CD14-positive monocyte (primary cell): Measurements from ENCODE around the gene KIAA0232. TPM values are rescaled to one million over a fixed set of nuclear protein-coding genes. Genes with fewer than 3 reads are reported as not detected.
"Not testable (repeated sequence)": the region's sequence is repeated elsewhere in the genome, so short reads cannot be mapped to it uniquely, and the experiment has no call there.

ENCODE experiments used
- DNase-seq, 3 donors: peaks; one replicate each; pipeline ENCODE4 v3.0.0-alpha.2; 2011 to 2022
- H2AFZ ChIP-seq: 2 replicates; pipeline ENCODE4 v1.6.0; 2012; ENCODE audit warnings: mild to moderate bottlenecking, low read depth, low read length, inconsistent platforms; ENCODE audit not compliant: insufficient read depth, poor library complexity, severe bottlenecking
- H3K27ac ChIP-seq, 2 donors: 1 replicate in 1 of 2; 2 replicates in 1 of 2; pipeline ENCODE4 v1.5.1; 2012 to 2013; ENCODE audit warnings: low read length in 2 of 2, control low read depth in 1 of 2, inconsistent platforms in 1 of 2, low read depth in 1 of 2, mild to moderate bottlenecking in 1 of 2
- H3K27me3 ChIP-seq, 2 donors: one replicate each; pipeline versions ENCODE4 v1.6.0 to v1.6.1; 2011 to 2013; ENCODE audit warnings: low read length in 2 of 2; ENCODE audit not compliant: control insufficient read depth in 2 of 2, insufficient read depth in 2 of 2
- H3K36me3 ChIP-seq, 2 donors: replicated peaks in 1 of 2; 1 replicate in 1 of 2; 2 replicates in 1 of 2; pipeline versions ENCODE4 v1.5.1 to v1.6.1; 2012 to 2013; ENCODE audit warnings: low read length in 2 of 2, control low read depth in 1 of 2, inconsistent platforms in 1 of 2, mild to moderate bottlenecking in 1 of 2; ENCODE audit not compliant: insufficient read depth in 2 of 2, control insufficient read depth in 1 of 2
- H3K4me1 ChIP-seq, 2 donors: 1 replicate in 1 of 2; 2 replicates in 1 of 2; pipeline versions ENCODE4 v1.5.1 to v1.6.1; 2012 to 2013; ENCODE audit warnings: low read length in 2 of 2, control low read depth in 1 of 2, inconsistent platforms in 1 of 2, mild to moderate bottlenecking in 1 of 2, moderate library complexity in 1 of 2; ENCODE audit not compliant: insufficient read depth in 2 of 2, control insufficient read depth in 1 of 2
- H3K4me2 ChIP-seq: replicated peaks from 2 replicates; pipeline ENCODE3; 2012; ENCODE audit warnings: low read length, moderate library complexity, mild to moderate bottlenecking; ENCODE audit not compliant: poor library complexity, severe bottlenecking; ENCODE audit errors: extremely low read depth
- H3K4me3 ChIP-seq, 3 experiments: fragments of 200-600 bp in 1 of 3; sonication (generic) in 1 of 3; replicated peaks in 1 of 3; 1 replicate in 2 of 3; 2 replicates in 1 of 3; pipeline ENCODE4 v1.5.1; 2011 to 2013; ENCODE audit warnings: low read length in 3 of 3, mild to moderate bottlenecking in 3 of 3, control low read depth in 2 of 3, low read depth in 2 of 3, inconsistent platforms in 1 of 3, moderate library complexity in 1 of 3
- H3K79me2 ChIP-seq: 2 replicates; pipeline ENCODE4 v1.6.0; 2012; ENCODE audit warnings: mild to moderate bottlenecking, control low read depth, inconsistent platforms, low read length, moderate library complexity; ENCODE audit not compliant: insufficient read depth
- H3K9ac ChIP-seq: 2 replicates; pipeline ENCODE4 v1.6.0; 2017; ENCODE audit warnings: low read length, mild to moderate bottlenecking; ENCODE audit not compliant: insufficient read depth, poor library complexity, severe bottlenecking
- H3K9me3 ChIP-seq, 2 donors: replicated peaks in 1 of 2; 1 replicate in 1 of 2; 2 replicates in 1 of 2; pipeline versions ENCODE4 v1.5.1 to v1.6.1; 2012 to 2013; ENCODE audit warnings: low read length in 2 of 2, control low read depth in 1 of 2; ENCODE audit not compliant: control insufficient read depth in 1 of 2, insufficient read depth in 1 of 2
- H4K20me1 ChIP-seq: 2 replicates; pipeline ENCODE4 v1.6.0; 2012; ENCODE audit warnings: mild to moderate bottlenecking, low read length, control low read depth, moderate library complexity; ENCODE audit not compliant: insufficient read depth
- H3K27ac Mint-ChIP-seq, 7 donors: one replicate each; pipeline ENCODE4 v1.8.0; 2020; ENCODE audit warnings: mild to moderate bottlenecking in 7 of 7, mixed read lengths in 7 of 7, moderate library complexity in 6 of 7, inconsistent platforms in 2 of 7
- H3K27me3 Mint-ChIP-seq, 3 donors: one replicate each; pipeline ENCODE4 v1.8.0; 2021 to 2022; ENCODE audit warnings: low read depth in 3 of 3, mild to moderate bottlenecking in 3 of 3, mixed read lengths in 3 of 3, moderate library complexity in 3 of 3, inconsistent platforms in 1 of 3
- H3K36me3 Mint-ChIP-seq, 2 donors: one replicate each; pipeline ENCODE4 v1.8.0; 2020; ENCODE audit warnings: mixed read lengths in 2 of 2, inconsistent platforms in 1 of 2, mild to moderate bottlenecking in 1 of 2
- H3K4me1 Mint-ChIP-seq: one replicate; pipeline ENCODE4 v1.8.0; 2020; ENCODE audit warnings: mild to moderate bottlenecking, mixed read lengths
- H3K4me3 Mint-ChIP-seq, 2 donors: one replicate each; pipeline ENCODE4 v1.8.0; 2020; ENCODE audit warnings: mild to moderate bottlenecking in 2 of 2, mixed read lengths in 2 of 2, moderate library complexity in 1 of 2
- H3K9me3 Mint-ChIP-seq, 7 donors: one replicate each; pipeline ENCODE4 v1.8.0; 2020 to 2022; ENCODE audit warnings: mixed read lengths in 7 of 7, mild to moderate bottlenecking in 6 of 7, moderate library complexity in 6 of 7, inconsistent platforms in 2 of 7
- WGBS: methylation state at CpG from one replicate; pipeline ENCODE4 v1.1.5; 2013; ENCODE audit warnings: missing lambda C conversion rate; ENCODE audit not compliant: insufficient coverage; 5-methylcytosine and 5-hydroxymethylcytosine counted together
- intact Hi-C, 2 donors: fragments of 100-400 bp; cut with micrococcal nuclease; formaldehyde crosslinking; loops; one replicate each; pipeline versions ENCODE4 v1.15.0 to v1.15.1; 2023
- polyA plus RNA-seq, 3 donors: library from polyadenylated mRNA; depleted of rRNA in 1 of 3; unstranded in 2 of 3; stranded (reverse) in 1 of 3; fragments of 300-500 nt in 2 of 3; fragments of >200 nt in 1 of 3; fragmentation: Illumina TruSeq in 2 of 3; gene quantifications; 1 replicate in 2 of 3; 2 replicates in 1 of 3; pipeline ENCODE4 v1.2.3, GENCODE V29; 2012 to 2021
- TF ChIP-seq, protein P1 (sequence below): fragments of 200-600 bp; IDR thresholded peaks from one replicate; pipeline ENCODE4 v1.8.0; 2022; ENCODE audit warnings: antibody characterized with exemption, mild to moderate bottlenecking

Gene KIAA0232
- polyA plus RNA-seq, 3 donors: 12.3 to 27.3 (median 20.6) TPM

DNA sequence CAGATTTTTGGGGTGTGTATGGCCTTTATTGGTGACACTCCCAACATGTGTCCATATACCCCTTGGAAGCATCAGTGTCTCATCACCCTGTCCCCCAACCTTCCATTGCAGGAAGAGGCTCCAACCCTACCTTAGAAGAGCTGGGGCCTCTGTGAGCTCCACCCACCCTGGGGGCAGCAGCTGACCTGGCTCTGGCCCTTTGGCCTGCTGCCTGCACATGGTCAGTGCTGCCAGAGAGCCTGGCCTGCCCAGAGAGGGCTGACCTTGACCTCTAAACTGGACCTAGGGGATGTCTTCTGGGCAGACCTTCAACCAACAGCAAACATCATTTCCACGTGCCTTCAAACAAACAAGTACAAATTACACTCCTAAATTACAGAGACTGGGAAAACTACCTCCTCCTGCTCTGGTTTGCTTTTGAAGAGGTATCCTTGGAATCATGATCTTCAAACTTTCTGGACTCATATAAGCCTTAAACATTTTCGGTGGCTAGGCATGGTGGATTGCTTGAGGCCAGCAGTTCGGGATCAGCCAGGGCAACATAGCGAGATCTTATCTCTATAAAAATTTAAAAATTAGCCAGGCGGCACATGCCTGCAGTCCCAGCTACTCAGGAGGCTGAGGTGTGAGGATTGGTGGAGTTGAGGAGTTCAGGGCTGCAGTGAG lies 27.3 kb upstream of the KIAA0232 start:
- no peaks in the 10 kb centered on the region for H3K9me3 ChIP-seq
- WGBS: 100% methylated on average over 1 of the region's 5 CpGs
- H3K4me2 ChIP-seq: no peak overlapping the region
- no peaks in the 10 kb centered on the region for H3K27me3 ChIP-seq
- Mint-ChIP-seq H3K9me3 (no peaks in the 10 kb centered on the region), H3K27ac (no peak overlapping the region), H3K36me3 (no peaks in the 10 kb centered on the region), H3K4me1 (peaks cover 20% of the 10 kb centered on the region), H3K4me3 (no peak overlapping the region), H3K27me3 (peaks cover 0 to 4% (median 2%) of the 10 kb centered on the region in 3 donors)
- no peaks in the 10 kb centered on the region for H3K36me3 ChIP-seq
- no peak overlapping the region for H3K9ac ChIP-seq
- intact Hi-C loops: no loop called here
- H4K20me1 ChIP-seq: no peaks in the 10 kb centered on the region
- H2AFZ ChIP-seq: no peak overlapping the region
- TF ChIP-seq, protein P1, sequence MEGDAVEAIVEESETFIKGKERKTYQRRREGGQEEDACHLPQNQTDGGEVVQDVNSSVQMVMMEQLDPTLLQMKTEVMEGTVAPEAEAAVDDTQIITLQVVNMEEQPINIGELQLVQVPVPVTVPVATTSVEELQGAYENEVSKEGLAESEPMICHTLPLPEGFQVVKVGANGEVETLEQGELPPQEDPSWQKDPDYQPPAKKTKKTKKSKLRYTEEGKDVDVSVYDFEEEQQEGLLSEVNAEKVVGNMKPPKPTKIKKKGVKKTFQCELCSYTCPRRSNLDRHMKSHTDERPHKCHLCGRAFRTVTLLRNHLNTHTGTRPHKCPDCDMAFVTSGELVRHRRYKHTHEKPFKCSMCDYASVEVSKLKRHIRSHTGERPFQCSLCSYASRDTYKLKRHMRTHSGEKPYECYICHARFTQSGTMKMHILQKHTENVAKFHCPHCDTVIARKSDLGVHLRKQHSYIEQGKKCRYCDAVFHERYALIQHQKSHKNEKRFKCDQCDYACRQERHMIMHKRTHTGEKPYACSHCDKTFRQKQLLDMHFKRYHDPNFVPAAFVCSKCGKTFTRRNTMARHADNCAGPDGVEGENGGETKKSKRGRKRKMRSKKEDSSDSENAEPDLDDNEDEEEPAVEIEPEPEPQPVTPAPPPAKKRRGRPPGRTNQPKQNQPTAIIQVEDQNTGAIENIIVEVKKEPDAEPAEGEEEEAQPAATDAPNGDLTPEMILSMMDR: no peak
- no peak for DNase-seq
- H3K4me1 ChIP-seq: peaks cover 20 to 23% of the 10 kb centered on the region in 2 donors
- no peak overlapping the region for H3K4me3 ChIP-seq
- no peaks in the 10 kb centered on the region for H3K79me2 ChIP-seq
- H3K27ac ChIP-seq: no peak overlapping the region

DNA sequence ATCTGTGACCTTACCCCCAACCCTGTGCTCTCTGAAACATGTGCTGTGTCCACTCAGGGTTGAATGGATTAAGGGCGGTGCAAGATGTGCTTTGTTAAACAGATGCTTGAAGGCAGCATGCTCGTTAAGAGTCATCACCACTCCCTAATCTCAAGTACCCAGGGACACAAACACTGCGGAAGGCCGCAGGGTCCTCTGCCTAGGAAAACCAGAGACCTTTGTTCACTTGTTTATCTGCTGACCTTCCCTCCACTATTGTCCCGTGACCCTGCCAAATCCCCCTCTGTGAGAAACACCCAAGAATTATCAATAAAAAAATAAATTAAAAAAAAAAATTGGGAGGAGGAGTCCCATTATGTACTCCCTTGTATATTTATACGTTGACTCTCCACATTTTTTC lies 26.2 kb upstream of the KIAA0232 start:
- H3K9me3 Mint-ChIP-seq, H3K36me3 Mint-ChIP-seq, H3K4me3 ChIP-seq, H4K20me1 ChIP-seq, H3K79me2 ChIP-seq, H3K27me3 ChIP-seq, DNase-seq, H3K4me2 ChIP-seq, H3K27ac ChIP-seq, H2AFZ ChIP-seq, H3K9ac ChIP-seq, H3K9me3 ChIP-seq, H3K27me3 Mint-ChIP-seq, H3K36me3 ChIP-seq, intact Hi-C loops, H3K27ac Mint-ChIP-seq, H3K4me3 Mint-ChIP-seq: not testable (repeated sequence)
- WGBS: 83% methylated on average over 1 of the region's 6 CpGs
- peaks cover 19% of the 10 kb centered on the region for H3K4me1 Mint-ChIP-seq
- H3K4me1 ChIP-seq: peaks cover 20 to 22% of the 10 kb centered on the region in 2 donors
